ENCODE data around the gene ARHGEF10L. TPM values are rescaled to one million over a fixed set of nuclear protein-coding genes. Genes with fewer than 3 reads are reported as not detected.

ARHGEF10L gene
- total RNA-seq, 1 experiment from 2014 or later: 3.3 TPM

GRCh38 chr1:17655922-17656321 is 116.4 kb downstream of the ARHGEF10L start:
- no peak overlapping the region for H3K27ac ChIP-seq (ENCODE audit: low read depth, low read length, poor library complexity, severe bottlenecking)
- TF ChIP-seq, protein P1, sequence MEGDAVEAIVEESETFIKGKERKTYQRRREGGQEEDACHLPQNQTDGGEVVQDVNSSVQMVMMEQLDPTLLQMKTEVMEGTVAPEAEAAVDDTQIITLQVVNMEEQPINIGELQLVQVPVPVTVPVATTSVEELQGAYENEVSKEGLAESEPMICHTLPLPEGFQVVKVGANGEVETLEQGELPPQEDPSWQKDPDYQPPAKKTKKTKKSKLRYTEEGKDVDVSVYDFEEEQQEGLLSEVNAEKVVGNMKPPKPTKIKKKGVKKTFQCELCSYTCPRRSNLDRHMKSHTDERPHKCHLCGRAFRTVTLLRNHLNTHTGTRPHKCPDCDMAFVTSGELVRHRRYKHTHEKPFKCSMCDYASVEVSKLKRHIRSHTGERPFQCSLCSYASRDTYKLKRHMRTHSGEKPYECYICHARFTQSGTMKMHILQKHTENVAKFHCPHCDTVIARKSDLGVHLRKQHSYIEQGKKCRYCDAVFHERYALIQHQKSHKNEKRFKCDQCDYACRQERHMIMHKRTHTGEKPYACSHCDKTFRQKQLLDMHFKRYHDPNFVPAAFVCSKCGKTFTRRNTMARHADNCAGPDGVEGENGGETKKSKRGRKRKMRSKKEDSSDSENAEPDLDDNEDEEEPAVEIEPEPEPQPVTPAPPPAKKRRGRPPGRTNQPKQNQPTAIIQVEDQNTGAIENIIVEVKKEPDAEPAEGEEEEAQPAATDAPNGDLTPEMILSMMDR (conservative IDR thresholded peaks at IDR 0.05; ENCODE audit: low read depth, low read length): no peak
- no peak for TF ChIP-seq EZH2 (IDR thresholded peaks at IDR 0.05; ENCODE audit: borderline replicate concordance, low read depth, low read length, poor library complexity, severe bottlenecking)
- no peaks in the 10 kb centered on the region for H3K36me3 ChIP-seq (ENCODE audit: insufficient read depth, low read length, poor library complexity, severe bottlenecking)
- no peaks in the 10 kb centered on the region for H3K9me3 ChIP-seq (ENCODE audit: low read depth, low read length, poor library complexity, severe bottlenecking)
- H3K4me3 ChIP-seq (ENCODE audit: low read depth, low read length, poor library complexity, severe bottlenecking): no peak overlapping the region
- BruUV-seq (replicated peaks): no TSS peak
- no peak for DNase-seq (ENCODE audit: low spot score)
- H3K27me3 ChIP-seq (replicated peaks; ENCODE audit: insufficient read depth, low read depth, low read length, poor library complexity): no peaks in the 10 kb centered on the region
- ChIA-PET CTCF (no interaction called here), POLR2A (ENCODE audit: low non-redundant PET) (no interaction called here)
- no peaks in the 10 kb centered on the region for H3K4me1 ChIP-seq (ENCODE audit: insufficient read depth, low read length, poor library complexity, severe bottlenecking)
- intact Hi-C loops (cut with micrococcal nuclease; ENCODE audit: unreplicated experiment): no loop called here

GRCh38 chr1:17657436-17657835 is 117.9 kb downstream of the ARHGEF10L start:
- ChIA-PET CTCF (interaction anchor here (0.6 kb wide), 1 partner anchor 138 kb away, joined by 4 read pairs; no protein-coding TSS in a partner anchor), POLR2A (ENCODE audit: low non-redundant PET) (no interaction called here)
- DNase-seq (ENCODE audit: low spot score): no peak
- no TSS peak for BruUV-seq (replicated peaks)
- no peak overlapping the region for H3K27ac ChIP-seq (ENCODE audit: low read depth, low read length, poor library complexity, severe bottlenecking)
- H3K4me1 ChIP-seq (ENCODE audit: insufficient read depth, low read length, poor library complexity, severe bottlenecking): no peaks in the 10 kb centered on the region
- H3K36me3 ChIP-seq (ENCODE audit: insufficient read depth, low read length, poor library complexity, severe bottlenecking): no peaks in the 10 kb centered on the region
- no peaks in the 10 kb centered on the region for H3K27me3 ChIP-seq (replicated peaks; ENCODE audit: insufficient read depth, low read depth, low read length, poor library complexity)
- H3K4me3 ChIP-seq (ENCODE audit: low read depth, low read length, poor library complexity, severe bottlenecking): no peak overlapping the region
- no peaks in the 10 kb centered on the region for H3K9me3 ChIP-seq (ENCODE audit: low read depth, low read length, poor library complexity, severe bottlenecking)
- no peak for TF ChIP-seq EZH2 (IDR thresholded peaks at IDR 0.05; ENCODE audit: borderline replicate concordance, low read depth, low read length, poor library complexity, severe bottlenecking)
- TF ChIP-seq, protein P1 (conservative IDR thresholded peaks at IDR 0.05; ENCODE audit: low read depth, low read length): no peak
- intact Hi-C loops (cut with micrococcal nuclease; ENCODE audit: unreplicated experiment): no loop called here

GRCh38 chr1:17658837-17659236 is 119.3 kb downstream of the ARHGEF10L start:
- Histone ChIP-seq H3K4me3 (ENCODE audit: low read depth, low read length, poor library complexity, severe bottlenecking) (no peak overlapping the region), H3K27me3 (replicated peaks; ENCODE audit: insufficient read depth, low read depth, low read length, poor library complexity) (no peaks in the 10 kb centered on the region), H3K36me3 (ENCODE audit: insufficient read depth, low read length, poor library complexity, severe bottlenecking) (no peaks in the 10 kb centered on the region), H3K4me1 (ENCODE audit: insufficient read depth, low read length, poor library complexity, severe bottlenecking) (no peaks in the 10 kb centered on the region), H3K27ac (ENCODE audit: low read depth, low read length, poor library complexity, severe bottlenecking) (no peak overlapping the region), H3K9me3 (ENCODE audit: low read depth, low read length, poor library complexity, severe bottlenecking) (no peaks in the 10 kb centered on the region)
- DNase-seq (ENCODE audit: low spot score): no peak
- no TSS peak for BruUV-seq (replicated peaks)
- CTCF ChIA-PET: no interaction called here
- POLR2A ChIA-PET (ENCODE audit: low non-redundant PET): no interaction called here
- TF ChIP-seq EZH2 (IDR thresholded peaks at IDR 0.05; ENCODE audit: borderline replicate concordance, low read depth, low read length, poor library complexity, severe bottlenecking): no peak
- intact Hi-C loops (cut with micrococcal nuclease; ENCODE audit: unreplicated experiment): no loop called here

- no TSS peak for BruUV-seq (replicated peaks)
- intact Hi-C loops (cut with micrococcal nuclease; ENCODE audit: unreplicated experiment): loop anchor here (2.0 to 5.0 kb wide), 3 partner anchors 165 to 913 kb away; no protein-coding TSS in a partner anchor
- H3K27me3 ChIP-seq (replicated peaks; ENCODE audit: insufficient read depth, low read depth, low read length, poor library complexity): no peaks in the 10 kb centered on the region
- H3K36me3 ChIP-seq (ENCODE audit: insufficient read depth, low read length, poor library complexity, severe bottlenecking): no peaks in the 10 kb centered on the region
- TF ChIP-seq, protein P1 (conservative IDR thresholded peaks at IDR 0.05; ENCODE audit: low read depth, low read length): peak; percentile 92
- no peak for TF ChIP-seq EZH2 (IDR thresholded peaks at IDR 0.05; ENCODE audit: borderline replicate concordance, low read depth, low read length, poor library complexity, severe bottlenecking)
- peak; percentile 58 for DNase-seq (ENCODE audit: low spot score)
- no peak overlapping the region for H3K4me3 ChIP-seq (ENCODE audit: low read depth, low read length, poor library complexity, severe bottlenecking)
- no peaks in the 10 kb centered on the region for H3K9me3 ChIP-seq (ENCODE audit: low read depth, low read length, poor library complexity, severe bottlenecking)
- no peaks in the 10 kb centered on the region for H3K4me1 ChIP-seq (ENCODE audit: insufficient read depth, low read length, poor library complexity, severe bottlenecking)
- POLR2A ChIA-PET (ENCODE audit: low non-redundant PET): no interaction called here
- CTCF ChIA-PET: interaction anchor here (0.5 to 1.9 kb wide), 10 partner anchors 8 to 1016 kb away, joined by 3 to 16 read pairs (median 6); no protein-coding TSS in a partner anchor
- no peak overlapping the region for H3K27ac ChIP-seq (ENCODE audit: low read depth, low read length, poor library complexity, severe bottlenecking)
These were observed 122.2 kb downstream of the ARHGEF10L start for GRCh38 chr1:17661546-17662157.
